ENCODE results near the gene PPIL1. TPM values are rescaled to one million over a fixed set of nuclear protein-coding genes. Genes with fewer than 3 reads are reported as not detected.

PPIL1 gene
- polyA plus RNA-seq, 1 donor (not counting 4 experiments of a cell fraction or from before 2014, with no cell fraction given) = 45.5 TPM

DNA sequence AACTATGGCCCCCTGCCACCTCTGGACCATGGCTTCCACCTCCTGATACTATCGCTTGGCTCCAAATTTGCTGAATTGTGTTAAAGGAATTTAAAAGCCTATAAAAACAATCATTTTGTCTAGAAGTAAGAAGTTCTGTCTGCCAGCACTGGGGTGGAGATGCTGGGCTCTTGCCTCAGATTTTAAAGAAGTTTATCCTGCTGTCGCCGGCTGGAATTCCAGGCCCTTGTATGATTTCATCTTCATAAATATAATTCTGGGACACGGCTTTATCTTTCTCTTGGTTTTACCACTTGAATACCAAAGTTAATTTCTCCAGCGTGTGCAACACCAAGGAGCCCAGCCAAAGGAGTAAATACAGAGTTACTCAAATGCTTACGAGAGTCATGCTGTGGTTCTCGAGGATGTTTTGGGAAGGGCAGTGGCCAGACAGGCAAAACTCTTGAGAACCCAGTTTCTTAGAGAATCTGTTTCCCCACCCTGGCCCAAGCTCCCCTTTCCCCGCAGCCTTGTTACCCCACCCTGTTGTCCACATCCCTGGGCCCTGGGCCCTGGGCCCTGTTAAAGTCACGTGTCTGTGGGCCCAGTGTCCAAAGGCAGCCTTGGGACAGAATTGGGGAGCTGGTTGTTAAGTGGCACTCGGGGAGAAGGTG is 43.1 kb upstream of the PPIL1 start:
- DNase-seq (ENCODE audit: low read depth, low spot score) (no peak), FAIRE-seq (no peak)
- Histone ChIP-seq H2AFZ (ENCODE audit: control insufficient read depth, low read length) (no peak overlapping the region), H3K27me3 (ENCODE audit: control insufficient read depth, extremely low read depth, insufficient read depth, low read length) (no peaks in the 10 kb centered on the region), H3K4me2 (ENCODE audit: control insufficient read depth, extremely low read depth, insufficient read depth, low read depth, low read length) (no peak overlapping the region), H3K79me2 (ENCODE audit: control insufficient read depth, insufficient read depth, low read length) (no peaks in the 10 kb centered on the region), H4K20me1 (ENCODE audit: control insufficient read depth, extremely low read depth, insufficient read depth, low read length) (peaks cover 13% of the 10 kb centered on the region), H3K27ac (ENCODE audit: control insufficient read depth, insufficient read depth, low read length) (no peak overlapping the region), H3K9me1 (ENCODE audit: control insufficient read depth, extremely low read depth, insufficient read depth, low read length) (peaks cover 4% of the 10 kb centered on the region), H3K4me3 (ENCODE audit: control insufficient read depth in 2 of 3, extremely low read depth in 1 of 3, insufficient read depth in 2 of 3, low read depth in 1 of 3, low read length in 3 of 3) (no peak overlapping the region), H3K9me3 (ENCODE audit: control insufficient read depth, low read depth, low read length) (no peaks in the 10 kb centered on the region), H3K36me3 (ENCODE audit: control insufficient read depth in 2 of 2, extremely low read depth in 1 of 2, insufficient read depth in 2 of 2, low read length in 2 of 2) (peaks cover 9 to 12% of the 10 kb centered on the region in 2 experiments), H3K4me1 (ENCODE audit: control insufficient read depth, extremely low read depth, insufficient read depth, low read length) (peaks cover 19% of the 10 kb centered on the region), H3K9ac (ENCODE audit: control insufficient read depth, extremely low read depth, insufficient read depth, low read length) (no peak overlapping the region)
- dilution Hi-C loops (cut with MboI; ENCODE audit: extremely low pct_ligation_motif_present, low sequenced_read_pairs) = no loop called here
- no peak for TF ChIP-seq EZH2 (IDR thresholded peaks at IDR 0.05; ENCODE audit: low read length)
- TF ChIP-seq, protein P1, sequence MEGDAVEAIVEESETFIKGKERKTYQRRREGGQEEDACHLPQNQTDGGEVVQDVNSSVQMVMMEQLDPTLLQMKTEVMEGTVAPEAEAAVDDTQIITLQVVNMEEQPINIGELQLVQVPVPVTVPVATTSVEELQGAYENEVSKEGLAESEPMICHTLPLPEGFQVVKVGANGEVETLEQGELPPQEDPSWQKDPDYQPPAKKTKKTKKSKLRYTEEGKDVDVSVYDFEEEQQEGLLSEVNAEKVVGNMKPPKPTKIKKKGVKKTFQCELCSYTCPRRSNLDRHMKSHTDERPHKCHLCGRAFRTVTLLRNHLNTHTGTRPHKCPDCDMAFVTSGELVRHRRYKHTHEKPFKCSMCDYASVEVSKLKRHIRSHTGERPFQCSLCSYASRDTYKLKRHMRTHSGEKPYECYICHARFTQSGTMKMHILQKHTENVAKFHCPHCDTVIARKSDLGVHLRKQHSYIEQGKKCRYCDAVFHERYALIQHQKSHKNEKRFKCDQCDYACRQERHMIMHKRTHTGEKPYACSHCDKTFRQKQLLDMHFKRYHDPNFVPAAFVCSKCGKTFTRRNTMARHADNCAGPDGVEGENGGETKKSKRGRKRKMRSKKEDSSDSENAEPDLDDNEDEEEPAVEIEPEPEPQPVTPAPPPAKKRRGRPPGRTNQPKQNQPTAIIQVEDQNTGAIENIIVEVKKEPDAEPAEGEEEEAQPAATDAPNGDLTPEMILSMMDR (optimal IDR thresholded peaks at IDR 0.05 in 1 of 3, IDR thresholded peaks at IDR 0.05 in 1 of 3, conservative IDR thresholded peaks at IDR 0.05 in 1 of 3; ENCODE audit: extremely low read depth in 1 of 3, insufficient read depth in 2 of 3, low read length in 3 of 3) = no peak

DNA sequence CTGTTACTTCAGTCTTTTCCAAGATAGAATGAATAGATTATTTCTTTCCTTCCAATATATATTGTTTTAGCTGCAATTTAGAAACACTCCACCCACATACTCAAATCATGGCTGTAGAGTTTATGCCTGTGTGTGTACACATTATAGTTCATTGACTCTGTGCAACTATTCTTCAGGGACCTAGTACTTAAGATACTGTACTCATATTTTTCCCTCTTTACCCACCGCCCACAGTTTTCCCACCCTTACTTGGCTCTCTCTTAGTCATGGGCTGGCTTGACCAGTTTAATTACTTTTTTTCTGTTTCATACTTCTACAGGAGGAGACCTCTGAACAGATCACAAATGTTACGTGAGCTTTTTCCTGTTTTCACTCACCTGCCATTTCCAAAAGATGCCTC is 41.5 kb upstream of the PPIL1 start:
- H3K36me3 ChIP-seq (ENCODE audit: control insufficient read depth in 2 of 2, extremely low read depth in 1 of 2, insufficient read depth in 2 of 2, low read length in 2 of 2) = peaks cover 7 to 12% of the 10 kb centered on the region in 2 experiments
- FAIRE-seq = no peak
- H3K27me3 ChIP-seq (ENCODE audit: control insufficient read depth, extremely low read depth, insufficient read depth, low read length) = no peaks in the 10 kb centered on the region
- no peak overlapping the region for H3K9ac ChIP-seq (ENCODE audit: control insufficient read depth, extremely low read depth, insufficient read depth, low read length)
- H2AFZ ChIP-seq (ENCODE audit: control insufficient read depth, low read length) = no peak overlapping the region
- no peak overlapping the region for H3K27ac ChIP-seq (ENCODE audit: control insufficient read depth, insufficient read depth, low read length)
- H3K9me1 ChIP-seq (ENCODE audit: control insufficient read depth, extremely low read depth, insufficient read depth, low read length) = peaks cover 4% of the 10 kb centered on the region
- H3K79me2 ChIP-seq (ENCODE audit: control insufficient read depth, insufficient read depth, low read length) = no peaks in the 10 kb centered on the region
- no peak for TF ChIP-seq EZH2 (IDR thresholded peaks at IDR 0.05; ENCODE audit: low read length)
- TF ChIP-seq, protein P1 (optimal IDR thresholded peaks at IDR 0.05 in 1 of 3, IDR thresholded peaks at IDR 0.05 in 1 of 3, conservative IDR thresholded peaks at IDR 0.05 in 1 of 3; ENCODE audit: extremely low read depth in 1 of 3, insufficient read depth in 2 of 3, low read length in 3 of 3) = no peak
- DNase-seq (ENCODE audit: low read depth, low spot score) = no peak
- peaks cover 19% of the 10 kb centered on the region for H4K20me1 ChIP-seq (ENCODE audit: control insufficient read depth, extremely low read depth, insufficient read depth, low read length)
- H3K9me3 ChIP-seq (ENCODE audit: control insufficient read depth, low read depth, low read length) = no peaks in the 10 kb centered on the region
- H3K4me3 ChIP-seq (ENCODE audit: control insufficient read depth in 2 of 3, extremely low read depth in 1 of 3, insufficient read depth in 2 of 3, low read depth in 1 of 3, low read length in 3 of 3) = no peak overlapping the region
- peaks cover 30% of the 10 kb centered on the region for H3K4me1 ChIP-seq (ENCODE audit: control insufficient read depth, extremely low read depth, insufficient read depth, low read length)
- H3K4me2 ChIP-seq (ENCODE audit: control insufficient read depth, extremely low read depth, insufficient read depth, low read depth, low read length) = no peak overlapping the region
- dilution Hi-C loops (cut with MboI; ENCODE audit: extremely low pct_ligation_motif_present, low sequenced_read_pairs) = no loop called here

All from keratinocyte (primary cell).